Skin epidermis (tissue), 12 donors: Measurements from ENCODE around the gene CTIF.
A peak's percentile ranks its signal among the peaks of the same experiment; 100 is the strongest.

Experiments used
- H3K27ac ChIP-seq, 21 experiments: fragments of 200-600 bp; sonication (generic) in 11 of 21; one replicate each; pipeline ENCODE4 v1.5.0; 2020; ENCODE audit warnings: mild to moderate bottlenecking in 3 of 21, inconsistent platforms in 2 of 21, moderate library complexity in 2 of 21
- H3K4me3 ChIP-seq, 7 experiments: fragments of 200-600 bp; sonication (generic) in 2 of 7; one replicate each; pipeline ENCODE4 v1.5.0; 2020; ENCODE audit warnings: inconsistent platforms in 2 of 7, mild to moderate bottlenecking in 2 of 7, moderate library complexity in 1 of 7

Gene CTIF

GRCh38 chr18:48594471-48595094, 55.8 kb downstream of the CTIF start:
- H3K27ac ChIP-seq: no peak overlapping the region
- no peak overlapping the region for H3K4me3 ChIP-seq

- Histone ChIP-seq H3K4me3 (no peak overlapping the region), H3K27ac (no peak overlapping the region)
These were observed 56.9 kb downstream of the CTIF start for GRCh38 chr18:48595703-48596218.

GRCh38 chr18:48597110-48597509, 58.3 kb downstream of the CTIF start:
- H3K27ac ChIP-seq: no peak overlapping the region
- no peak overlapping the region for H3K4me3 ChIP-seq

- no peak overlapping the region for H3K4me3 ChIP-seq
- no peak overlapping the region for H3K27ac ChIP-seq
These were observed 58.8 kb downstream of the CTIF start for GRCh38 chr18:48597671-48598070.

GRCh38 chr18:48599391-48599790, 60.6 kb downstream of the CTIF start:
- Histone ChIP-seq H3K4me3 (no peak overlapping the region), H3K27ac (no peak overlapping the region)

GRCh38 chr18:48600046-48600445, 61.2 kb downstream of the CTIF start:
- Histone ChIP-seq H3K4me3 (no peak overlapping the region), H3K27ac (peak overlapping the region in 1 of 21 experiments; percentile 7)

- H3K27ac ChIP-seq: no peak overlapping the region
- H3K4me3 ChIP-seq: no peak overlapping the region
These were observed 61.7 kb downstream of the CTIF start for GRCh38 chr18:48600456-48601090.

- Histone ChIP-seq H3K4me3 (no peak overlapping the region), H3K27ac (no peak overlapping the region)
These were observed 62.5 kb downstream of the CTIF start for GRCh38 chr18:48601343-48601742.

GRCh38 chr18:48602759-48603390, 64.0 kb downstream of the CTIF start:
- Histone ChIP-seq H3K4me3 (no peak overlapping the region), H3K27ac (no peak overlapping the region)

GRCh38 chr18:48605408-48605845, 66.6 kb downstream of the CTIF start:
- H3K4me3 ChIP-seq: no peak overlapping the region
- no peak overlapping the region for H3K27ac ChIP-seq

- no peak overlapping the region for H3K4me3 ChIP-seq
- H3K27ac ChIP-seq: no peak overlapping the region
These were observed 68.5 kb downstream of the CTIF start for GRCh38 chr18:48607056-48607984.

- no peak overlapping the region for H3K27ac ChIP-seq
- no peak overlapping the region for H3K4me3 ChIP-seq
These were observed 69.8 kb downstream of the CTIF start for GRCh38 chr18:48608581-48608980.

- no peak overlapping the region for H3K4me3 ChIP-seq
- H3K27ac ChIP-seq: no peak overlapping the region
These were observed 70.3 kb downstream of the CTIF start for GRCh38 chr18:48609114-48609513.

- Histone ChIP-seq H3K27ac (no peak overlapping the region), H3K4me3 (no peak overlapping the region)
These were observed 71.3 kb downstream of the CTIF start for GRCh38 chr18:48609820-48610815.

- Histone ChIP-seq H3K27ac (no peak overlapping the region), H3K4me3 (no peak overlapping the region)
These were observed 72.4 kb downstream of the CTIF start for GRCh38 chr18:48611203-48611602.

GRCh38 chr18:48611785-48612480, 73.1 kb downstream of the CTIF start:
- no peak overlapping the region for H3K4me3 ChIP-seq
- H3K27ac ChIP-seq: no peak overlapping the region

GRCh38 chr18:48612511-48612910, 73.7 kb downstream of the CTIF start:
- H3K4me3 ChIP-seq: no peak overlapping the region
- no peak overlapping the region for H3K27ac ChIP-seq

- Histone ChIP-seq H3K27ac (no peak overlapping the region), H3K4me3 (no peak overlapping the region)
These were observed 74.1 kb downstream of the CTIF start for GRCh38 chr18:48612917-48613316.
